ENCODE results near the gene RAB40C.

RAB40C gene

DNA sequence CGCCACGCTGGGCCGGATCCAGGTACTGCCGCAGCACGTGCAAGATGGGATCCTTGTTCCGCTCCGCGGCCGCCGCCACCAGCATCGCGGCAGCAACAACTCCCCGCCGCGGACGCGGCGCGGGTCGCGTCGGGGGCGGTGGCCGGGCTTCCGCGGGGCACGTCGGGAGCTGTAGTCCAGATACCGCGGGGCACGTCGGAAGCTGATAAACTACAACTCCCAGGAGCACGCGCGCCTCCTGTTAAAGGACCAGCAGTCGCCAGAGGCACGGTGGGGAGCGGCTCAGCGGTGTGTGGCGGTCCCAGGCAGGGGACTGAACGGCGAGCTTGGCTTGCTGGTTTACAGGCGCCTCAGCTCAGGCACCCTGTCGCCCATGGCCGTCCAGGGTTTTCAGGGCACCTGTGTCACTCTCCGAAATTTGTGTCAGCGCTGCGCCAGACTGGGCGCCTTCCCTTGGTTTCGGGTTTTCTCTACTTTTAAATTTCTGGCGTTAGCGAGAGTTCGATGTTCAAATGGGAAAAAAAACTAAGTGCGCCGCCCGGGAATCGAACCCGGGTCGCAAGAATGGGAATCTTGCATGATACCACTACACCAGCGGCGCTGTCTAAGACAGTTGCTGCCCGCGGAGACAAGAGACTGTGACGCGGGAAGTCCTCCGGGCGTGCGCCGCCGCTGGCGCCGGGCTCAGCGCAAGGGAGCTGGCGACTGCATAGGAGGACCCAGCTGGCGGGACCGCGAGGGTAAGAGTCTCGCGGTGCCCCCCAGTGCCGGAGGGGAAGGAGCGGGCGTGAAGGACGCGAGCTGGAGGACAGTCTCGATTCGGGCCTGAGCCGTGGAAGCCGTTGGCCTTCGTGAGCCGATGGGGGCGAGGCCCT, 46.6 kb downstream of the RAB40C start, which contains the start of gene METTL26:
METTL26 (minus strand) TSS at position 100 of the 875 bp plus-strand sequence; CDS start at position 85, 15 bp downstream.
- TF ChIP-seq, protein P1, sequence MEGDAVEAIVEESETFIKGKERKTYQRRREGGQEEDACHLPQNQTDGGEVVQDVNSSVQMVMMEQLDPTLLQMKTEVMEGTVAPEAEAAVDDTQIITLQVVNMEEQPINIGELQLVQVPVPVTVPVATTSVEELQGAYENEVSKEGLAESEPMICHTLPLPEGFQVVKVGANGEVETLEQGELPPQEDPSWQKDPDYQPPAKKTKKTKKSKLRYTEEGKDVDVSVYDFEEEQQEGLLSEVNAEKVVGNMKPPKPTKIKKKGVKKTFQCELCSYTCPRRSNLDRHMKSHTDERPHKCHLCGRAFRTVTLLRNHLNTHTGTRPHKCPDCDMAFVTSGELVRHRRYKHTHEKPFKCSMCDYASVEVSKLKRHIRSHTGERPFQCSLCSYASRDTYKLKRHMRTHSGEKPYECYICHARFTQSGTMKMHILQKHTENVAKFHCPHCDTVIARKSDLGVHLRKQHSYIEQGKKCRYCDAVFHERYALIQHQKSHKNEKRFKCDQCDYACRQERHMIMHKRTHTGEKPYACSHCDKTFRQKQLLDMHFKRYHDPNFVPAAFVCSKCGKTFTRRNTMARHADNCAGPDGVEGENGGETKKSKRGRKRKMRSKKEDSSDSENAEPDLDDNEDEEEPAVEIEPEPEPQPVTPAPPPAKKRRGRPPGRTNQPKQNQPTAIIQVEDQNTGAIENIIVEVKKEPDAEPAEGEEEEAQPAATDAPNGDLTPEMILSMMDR (IDR thresholded peaks at IDR 0.05; ENCODE audit: control insufficient read depth, insufficient read depth, low read depth, low read length, missing control alignments): no peak
- DNase-seq (ENCODE audit: low read depth): peak; percentile 75
- peak within 1 kb of the TSS; percentile 78 for H3K4me3 ChIP-seq (ENCODE audit: control insufficient read depth, low read depth, low read length)

DNA sequence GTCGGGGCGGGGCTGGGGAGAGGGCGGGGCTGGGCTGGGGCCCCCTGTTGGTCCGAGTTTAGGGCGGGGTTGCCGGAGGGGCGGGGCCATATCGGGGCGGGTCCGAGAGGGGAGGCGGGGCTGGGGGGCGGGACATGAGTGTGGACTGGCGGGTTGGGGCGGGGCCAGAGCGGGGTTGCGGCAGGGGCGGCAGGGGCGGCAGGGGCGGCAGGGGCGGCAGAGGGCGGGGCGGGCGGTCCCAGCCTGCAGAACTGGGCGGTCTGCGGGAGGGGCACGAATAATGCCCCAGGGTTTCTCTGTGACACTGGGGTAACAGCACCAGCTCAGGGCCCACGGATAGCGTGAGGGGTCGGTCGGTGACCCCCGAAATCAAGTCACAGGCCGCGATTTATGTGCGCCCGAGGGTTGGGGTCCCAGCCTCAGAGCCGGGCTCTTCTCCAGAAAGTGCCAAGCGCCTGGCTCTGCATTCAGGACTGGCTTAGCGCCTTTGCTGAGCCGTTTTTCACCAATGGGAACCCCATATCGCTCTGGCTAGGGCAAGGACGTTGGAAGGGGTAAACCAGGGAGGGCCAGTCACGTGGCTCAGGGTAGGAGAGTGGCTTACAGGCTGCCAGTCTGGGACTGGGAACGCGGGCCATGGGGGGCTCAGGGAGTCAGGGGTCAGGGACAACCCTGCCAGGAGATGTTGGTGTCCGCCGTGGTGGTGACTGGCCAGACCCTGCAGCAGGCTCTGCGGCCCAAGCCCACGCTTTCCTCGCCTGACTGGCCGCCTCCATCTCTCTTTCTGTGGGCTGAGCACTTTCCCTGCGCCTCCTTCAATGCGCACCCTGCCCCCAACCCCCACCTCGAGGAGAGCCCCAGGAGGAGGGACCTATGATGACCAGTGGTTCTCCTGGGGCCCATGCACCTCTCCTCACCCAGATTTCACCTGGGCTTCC, 47.5 kb downstream of the RAB40C start:
- peak overlapping the region; percentile 78 for H3K4me3 ChIP-seq (ENCODE audit: control insufficient read depth, low read depth, low read length)
- no peak for DNase-seq (ENCODE audit: low read depth)
- TF ChIP-seq, protein P1 (IDR thresholded peaks at IDR 0.05; ENCODE audit: control insufficient read depth, insufficient read depth, low read depth, low read length, missing control alignments): no peak

DNA sequence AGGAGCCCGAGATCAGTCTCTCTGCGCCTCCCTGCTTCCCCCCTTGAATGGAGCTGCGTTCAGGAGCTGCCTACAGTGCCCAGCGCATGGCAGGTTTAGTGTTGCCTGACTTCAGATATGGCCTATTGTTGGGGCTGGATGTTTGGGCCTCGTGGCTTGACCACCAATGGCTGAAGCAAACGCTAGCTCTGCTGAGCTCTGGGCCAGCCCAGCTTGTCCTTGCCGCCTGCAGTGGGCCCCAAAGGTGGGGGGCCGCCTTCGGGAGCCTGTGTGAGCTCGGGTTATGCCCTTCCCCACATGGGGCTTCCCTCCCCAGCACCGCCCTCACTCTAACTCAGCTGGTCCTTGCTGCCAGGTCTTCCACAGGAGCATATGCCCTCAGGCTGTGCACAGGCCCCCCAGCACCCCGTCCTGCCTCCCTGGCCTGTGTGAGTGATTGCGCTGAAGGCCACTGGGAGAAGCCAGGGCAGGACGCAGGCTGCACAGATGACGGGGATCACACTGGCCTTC, 48.2 kb downstream of the RAB40C start:
- TF ChIP-seq, protein P1 (IDR thresholded peaks at IDR 0.05; ENCODE audit: control insufficient read depth, insufficient read depth, low read depth, low read length, missing control alignments): no peak
- H3K4me3 ChIP-seq (ENCODE audit: control insufficient read depth, low read depth, low read length): no peak overlapping the region
- DNase-seq (ENCODE audit: low read depth): no peak

DNA sequence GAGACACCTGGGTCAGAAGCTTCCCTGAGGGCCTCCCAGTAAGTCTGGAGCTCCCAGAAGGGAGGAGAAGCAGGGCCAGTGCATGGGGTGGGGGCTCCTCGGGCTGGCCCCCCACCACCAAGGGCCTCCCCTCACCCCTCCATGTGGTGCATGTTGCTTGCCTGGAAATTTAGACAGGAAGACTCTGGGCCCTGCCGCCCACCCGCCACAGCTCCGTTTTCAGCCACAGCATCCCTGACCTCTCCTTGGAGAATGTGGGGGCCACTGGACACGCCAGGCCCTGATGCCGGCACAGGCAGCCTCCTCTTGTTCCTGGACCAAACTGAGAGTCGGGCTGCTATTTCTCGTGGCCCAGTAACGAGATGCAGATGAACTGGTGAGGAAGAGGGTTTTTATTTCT, 49.0 kb downstream of the RAB40C start:
- TF ChIP-seq, protein P1 (IDR thresholded peaks at IDR 0.05; ENCODE audit: control insufficient read depth, insufficient read depth, low read depth, low read length, missing control alignments): no peak
- no peak overlapping the region for H3K4me3 ChIP-seq (ENCODE audit: control insufficient read depth, low read depth, low read length)
- no peak for DNase-seq (ENCODE audit: low read depth)

DNA sequence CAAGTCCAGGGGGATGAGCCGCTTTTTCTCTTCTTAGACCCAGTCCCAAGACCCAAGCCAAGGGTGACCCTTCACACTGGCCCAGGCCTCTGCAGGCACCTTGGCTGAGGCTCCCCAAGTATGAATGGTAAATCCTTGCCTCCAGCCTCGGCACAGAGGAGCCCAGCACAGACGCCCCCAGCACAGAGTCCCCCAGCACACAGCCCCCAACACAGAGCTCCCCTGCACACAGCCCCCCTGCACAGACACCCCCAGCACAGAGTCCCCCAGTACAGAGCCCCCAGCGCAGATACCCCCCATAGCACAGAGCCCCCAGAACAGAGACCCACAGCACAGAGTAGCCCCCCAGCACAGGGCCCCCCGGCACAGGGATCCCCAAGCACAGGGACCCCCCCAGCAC, 50.7 kb downstream of the RAB40C start:
- H3K4me3 ChIP-seq (ENCODE audit: control insufficient read depth, low read depth, low read length): peak overlapping the region; percentile 84
- DNase-seq (ENCODE audit: low read depth): no peak
- TF ChIP-seq, protein P1 (IDR thresholded peaks at IDR 0.05; ENCODE audit: control insufficient read depth, insufficient read depth, low read depth, low read length, missing control alignments): no peak
